IMR-90 (cell line): ENCODE results near the gene GSK3B. TPM values are rescaled to one million over a fixed set of nuclear protein-coding genes. Genes with fewer than 3 reads are reported as not detected.

Experiments used
- ATAC-seq: fragments of 200-7000 bp; cut with Tn5 transposase; 2 replicates; pipeline ENCODE4 v1.9.1; 2020; ENCODE audit warnings: low read depth, mild to moderate bottlenecking, moderate library complexity
- BruUV-seq: library from RNA; stranded (reverse); fragments of 400-500 nt; replicated peaks from 2 replicates; lab custom pipeline; 2021; lab: Mats Ljungman, UMichigan
- CTCF ChIA-PET: fragments of 300-600 bp; formaldehyde crosslinking; extraction: SDS; loops from one replicate; lab custom pipeline; 2021; ENCODE audit warnings: antibody characterized with exemption; lab: Yijun Ruan, JAX
- POLR2A ChIA-PET: fragments of 300-600 bp; sonication (Branson Sonifier 250); formaldehyde crosslinking; loops from one replicate; lab custom pipeline; 2022; ENCODE audit warnings: antibody characterized with exemption; ENCODE audit not compliant: unreplicated experiment; lab: Charles Lee
- DNase-seq: peaks from one replicate; pipeline ENCODE4 v3.0.0; 2013
- H2AFZ ChIP-seq: replicated peaks from 2 replicates; pipeline ENCODE3; 2013; ENCODE audit warnings: low read length, mild to moderate bottlenecking; ENCODE audit not compliant: poor library complexity
- H2AK5ac ChIP-seq: 2 replicates; pipeline ENCODE4 v1.6.1; 2013; ENCODE audit warnings: low read depth, low read length, inconsistent platforms
- H2AK9ac ChIP-seq: replicated peaks from 2 replicates; pipeline ENCODE3; 2013; ENCODE audit warnings: mild to moderate bottlenecking, low read depth, low read length, moderate library complexity; ENCODE audit not compliant: poor library complexity
- H2BK120ac ChIP-seq: 2 replicates; pipeline ENCODE4 v1.6.1; 2013; ENCODE audit warnings: low read depth, low read length, inconsistent platforms
- H2BK15ac ChIP-seq: 3 replicates; pipeline ENCODE4 v1.6.1; 2013; ENCODE audit warnings: low read depth, low read length, inconsistent platforms
- H2BK20ac ChIP-seq: 2 replicates; pipeline ENCODE4 v1.6.1; 2013; ENCODE audit warnings: low read depth, mild to moderate bottlenecking, inconsistent platforms, low read length, moderate library complexity
- H2BK5ac ChIP-seq: 2 replicates; pipeline ENCODE4 v1.6.1; 2013; ENCODE audit warnings: mild to moderate bottlenecking, low read depth, low read length, inconsistent platforms; ENCODE audit not compliant: poor library complexity, severe bottlenecking
- H3K14ac ChIP-seq: replicated peaks from 2 replicates; pipeline ENCODE4 v1.6.1; 2013; ENCODE audit warnings: low read depth, low read length, inconsistent platforms
- H3K18ac ChIP-seq: 2 replicates; pipeline ENCODE4 v1.6.1; 2013; ENCODE audit warnings: low read depth, low read length, control low read depth
- H3K23ac ChIP-seq: 2 replicates; pipeline ENCODE4 v1.6.1; 2013; ENCODE audit warnings: low read depth, low read length, inconsistent platforms
- H3K27ac ChIP-seq: 2 replicates; pipeline ENCODE4 v1.5.1; 2013; ENCODE audit warnings: mild to moderate bottlenecking, control low read depth, low read length; ENCODE audit not compliant: insufficient read depth
- H3K27me3 ChIP-seq: 2 replicates; pipeline ENCODE4 v1.6.1; 2013; ENCODE audit warnings: low read length; ENCODE audit not compliant: control insufficient read depth, insufficient read depth
- H3K36me3 ChIP-seq: 2 replicates; pipeline ENCODE4 v1.6.1; 2013; ENCODE audit warnings: low read length, mixed read lengths; ENCODE audit not compliant: control insufficient read depth, insufficient read depth
- H3K4ac ChIP-seq: 2 replicates; pipeline ENCODE4 v1.6.1; 2013; ENCODE audit warnings: low read depth, low read length, inconsistent platforms
- H3K4me1 ChIP-seq: 2 replicates; pipeline ENCODE4 v1.6.1; 2013; ENCODE audit warnings: low read length, mixed read lengths; ENCODE audit not compliant: control insufficient read depth, insufficient read depth
- H3K4me2 ChIP-seq: 2 replicates; pipeline ENCODE4 v1.6.1; 2013; ENCODE audit warnings: low read depth, mild to moderate bottlenecking, control low read depth, low read length, moderate library complexity
- H3K4me3 ChIP-seq: 2 replicates; pipeline ENCODE4 v1.5.1; 2013; ENCODE audit warnings: low read depth, mild to moderate bottlenecking, control low read depth, low read length, moderate library complexity; ENCODE audit not compliant: insufficient read depth
- H3K56ac ChIP-seq: 2 replicates; pipeline ENCODE4 v1.6.1; 2013; ENCODE audit warnings: low read length, inconsistent platforms; ENCODE audit not compliant: insufficient read depth; ENCODE audit errors: extremely low read depth
- H3K79me1 ChIP-seq, 2 experiments: 2 replicates each; pipeline ENCODE4 v1.6.1; 2013; ENCODE audit warnings: low read length in 2 of 2, inconsistent platforms in 1 of 2, low read depth in 1 of 2
- H3K9ac ChIP-seq: 2 replicates; pipeline ENCODE4 v1.6.1; 2013; ENCODE audit warnings: low read depth, low read length, control low read depth
- H3K9me1 ChIP-seq: 2 replicates; pipeline ENCODE4 v1.6.1; 2013; ENCODE audit warnings: low read length, inconsistent platforms; ENCODE audit not compliant: insufficient read depth
- H3K9me3 ChIP-seq: 2 replicates; pipeline ENCODE4 v1.6.1; 2013; ENCODE audit warnings: low read length; ENCODE audit not compliant: control insufficient read depth, insufficient read depth
- H4K20me1 ChIP-seq: 2 replicates; pipeline ENCODE4 v1.6.1; 2013; ENCODE audit warnings: low read length, inconsistent platforms; ENCODE audit not compliant: insufficient read depth
- H4K5ac ChIP-seq: 2 replicates; pipeline ENCODE4 v1.6.1; 2013; ENCODE audit warnings: mild to moderate bottlenecking, low read depth, low read length, control low read depth
- H4K8ac ChIP-seq, 2 experiments: 2 replicates each; pipeline ENCODE4 v1.6.1; 2013; ENCODE audit warnings: low read depth in 2 of 2, low read length in 2 of 2, control low read depth in 1 of 2, inconsistent platforms in 1 of 2
- H4K91ac ChIP-seq: 2 replicates; pipeline ENCODE4 v1.6.1; 2013; ENCODE audit warnings: low read depth, low read length, inconsistent platforms; ENCODE audit not compliant: insufficient read depth
- CEBPB ChIP-seq: IDR thresholded peaks from 2 replicates; pipeline ENCODE4 v1.6.1; 2012; ENCODE audit warnings: low read depth, low read length, improper control_type of control experiment
- CHD1 ChIP-seq: IDR thresholded peaks from 2 replicates; pipeline ENCODE4 v1.6.1; 2012; ENCODE audit warnings: low read depth, low read length, improper control_type of control experiment
- POLR2A ChIP-seq: IDR thresholded peaks from 2 replicates; pipeline ENCODE4 v1.6.1; 2012; ENCODE audit warnings: mild to moderate bottlenecking, low read depth, low read length
- RFX5 ChIP-seq: IDR thresholded peaks from 2 replicates; pipeline ENCODE4 v1.8.0; 2012; ENCODE audit warnings: low read depth, mild to moderate bottlenecking, low read length, moderate library complexity
- SMC3 ChIP-seq: fragments of 150-350 bp; IDR thresholded peaks from 2 replicates; pipeline ENCODE4 v1.6.1; 2016; ENCODE audit warnings: low read depth, mild to moderate bottlenecking, antibody characterized with exemption, low read length, moderate library complexity
- WGBS, 2 experiments: methylation state at CpG; one replicate each; pipeline versions ENCODE4 v1.1.5 to v1.1.7; 2013; ENCODE audit warnings: missing lambda C conversion rate in 2 of 2; ENCODE audit not compliant: insufficient read length in 1 of 2; ENCODE audit errors: extremely low coverage in 2 of 2; 5-methylcytosine and 5-hydroxymethylcytosine counted together
- dilution Hi-C: fragments of 300-500 bp; cut with HindIII; formaldehyde crosslinking; loops from one replicate; pipeline ENCODE4 v1.14.3; 2018; ENCODE audit warnings: low sequenced_read_pairs; ENCODE audit not compliant: unreplicated experiment
- in situ Hi-C: fragments of 300-500 bp; cut with MboI; formaldehyde crosslinking; loops from 3 replicates; pipeline ENCODE4 v1.14.3; 2019; ENCODE audit warnings: low sequenced_read_pairs, inconsistent platforms, mixed read lengths
- intact Hi-C: fragments of 100-400 bp; cut with micrococcal nuclease; formaldehyde crosslinking; loops from 2 replicates; pipeline ENCODE4 v1.10.0; 2022
- polyA plus RNA-seq, 3 experiments: library from polyadenylated mRNA; depleted of rRNA; stranded (reverse); fragments of >200 nt; gene quantifications; 2 replicates each; pipeline ENCODE4 v1.2.3, GENCODE V29; 2012; ENCODE audit warnings: low replicate concordance in 1 of 3
- total RNA-seq: library from RNA; depleted of rRNA; stranded (reverse); fragments of >200 nt; gene quantifications from 2 replicates; pipeline ENCODE4 v1.2.3, GENCODE V29; 2012
- TF ChIP-seq, protein P1 (sequence below): conservative IDR thresholded peaks from 2 replicates; pipeline ENCODE4 v1.5.1; 2012; ENCODE audit warnings: mild to moderate bottlenecking, low read depth, low read length, improper control_type of control experiment
- TF ChIP-seq, protein P2 (sequence below): fragments of 150-350 bp; IDR thresholded peaks from 2 replicates; pipeline ENCODE4 v1.6.1; 2016; ENCODE audit warnings: low read depth, mild to moderate bottlenecking, low read length, moderate library complexity, borderline replicate concordance

GSK3B gene
- total and polyA plus RNA-seq, 2 of the 4 experiments (the other 2 are of a cell fraction): 19.2 to 33.2 TPM

DNA sequence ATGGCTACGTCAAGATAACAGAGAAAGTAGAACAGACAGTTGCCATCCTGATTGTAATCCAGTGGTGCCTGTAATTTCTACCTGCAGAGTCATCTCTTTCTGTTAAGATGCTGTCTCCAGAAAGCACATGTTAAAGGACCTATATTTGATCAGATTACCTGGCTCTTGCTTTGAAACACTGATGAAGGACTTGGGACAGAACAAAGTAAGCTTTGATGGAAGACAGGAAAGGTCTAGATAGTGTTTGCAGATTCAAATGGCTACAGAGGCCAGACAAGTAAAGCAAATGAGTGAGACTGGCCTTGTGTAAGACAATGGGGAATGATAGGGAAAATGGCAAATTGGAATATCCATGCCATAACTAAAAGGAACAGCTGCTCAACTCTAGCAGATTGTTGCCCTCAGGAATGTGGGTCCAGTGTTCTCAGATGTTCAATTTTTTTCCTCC lies 1.8 kb upstream of the GSK3B start:
- POLR2A ChIA-PET: interaction anchor here (0.6 to 1.5 kb wide), 8 partner anchors 15 to 254 kb away, joined by 3 to 11 read pairs (median 5); no protein-coding TSS in a partner anchor
- Histone ChIP-seq H3K79me1 (peaks cover 5 to 27% of the 10 kb centered on the region in 2 experiments), H3K14ac (peak overlapping the region; percentile 94), H2AFZ (peak overlapping the region; percentile 96), H3K27me3 (no peaks in the 10 kb centered on the region), H3K23ac (peak overlapping the region; percentile 78), H3K4me2 (peak overlapping the region; percentile 100), H3K9ac (peak overlapping the region; percentile 94), H3K4me1 (peaks cover 8% of the 10 kb centered on the region), H2BK20ac (peak overlapping the region; percentile 38; the same call in 1 of the 2 replicates), H3K27ac (peak overlapping the region; percentile 94), H4K91ac (peak overlapping the region; percentile 76), H4K8ac (peak overlapping the region; percentile 83 to 99), H2BK120ac (peak overlapping the region; percentile 67), H2BK5ac (peak overlapping the region; percentile 93), H3K18ac (peak overlapping the region; percentile 98), H3K4me3 (peak overlapping the region; percentile 66), H2AK9ac (peak overlapping the region; percentile 99), H3K9me3 (no peaks in the 10 kb centered on the region), H3K36me3 (no peaks in the 10 kb centered on the region), H2AK5ac (peak overlapping the region; percentile 78), H3K4ac (peak overlapping the region; percentile 74; the same call in 1 of the 2 replicates), H4K20me1 (peaks cover 26% of the 10 kb centered on the region), H2BK15ac (peak overlapping the region; percentile 43; the same call in 1 of the 3 replicates), H3K56ac (peak overlapping the region; percentile 94), H3K9me1 (no peaks in the 10 kb centered on the region), H4K5ac (peak overlapping the region; percentile 100)
- BruUV-seq: TSS peak; percentile 42
- intact Hi-C loops (loop anchor here (1.0 to 10.0 kb wide), 2 partner anchors 87 to 299 kb away; no protein-coding TSS in a partner anchor), dilution Hi-C loops (no loop called here), in situ Hi-C loops (loop anchor here (5.0 kb wide), 1 partner anchor 76 kb away; no protein-coding TSS in a partner anchor)
- no CpG with 5 or more reads among the region's 1 CpG for WGBS, 2 experiments
- CTCF ChIA-PET: interaction anchor here (0.9 kb wide), 1 partner anchor 204 kb away, joined by 4 read pairs; no protein-coding TSS in a partner anchor
- ATAC-seq (no peak), DNase-seq (no peak)
- no peak for TF ChIP-seq CEBPB
- TF ChIP-seq, protein P1, sequence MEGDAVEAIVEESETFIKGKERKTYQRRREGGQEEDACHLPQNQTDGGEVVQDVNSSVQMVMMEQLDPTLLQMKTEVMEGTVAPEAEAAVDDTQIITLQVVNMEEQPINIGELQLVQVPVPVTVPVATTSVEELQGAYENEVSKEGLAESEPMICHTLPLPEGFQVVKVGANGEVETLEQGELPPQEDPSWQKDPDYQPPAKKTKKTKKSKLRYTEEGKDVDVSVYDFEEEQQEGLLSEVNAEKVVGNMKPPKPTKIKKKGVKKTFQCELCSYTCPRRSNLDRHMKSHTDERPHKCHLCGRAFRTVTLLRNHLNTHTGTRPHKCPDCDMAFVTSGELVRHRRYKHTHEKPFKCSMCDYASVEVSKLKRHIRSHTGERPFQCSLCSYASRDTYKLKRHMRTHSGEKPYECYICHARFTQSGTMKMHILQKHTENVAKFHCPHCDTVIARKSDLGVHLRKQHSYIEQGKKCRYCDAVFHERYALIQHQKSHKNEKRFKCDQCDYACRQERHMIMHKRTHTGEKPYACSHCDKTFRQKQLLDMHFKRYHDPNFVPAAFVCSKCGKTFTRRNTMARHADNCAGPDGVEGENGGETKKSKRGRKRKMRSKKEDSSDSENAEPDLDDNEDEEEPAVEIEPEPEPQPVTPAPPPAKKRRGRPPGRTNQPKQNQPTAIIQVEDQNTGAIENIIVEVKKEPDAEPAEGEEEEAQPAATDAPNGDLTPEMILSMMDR: no peak
- no peak for TF ChIP-seq CHD1
- TF ChIP-seq SMC3: no peak
- TF ChIP-seq, protein P2, sequence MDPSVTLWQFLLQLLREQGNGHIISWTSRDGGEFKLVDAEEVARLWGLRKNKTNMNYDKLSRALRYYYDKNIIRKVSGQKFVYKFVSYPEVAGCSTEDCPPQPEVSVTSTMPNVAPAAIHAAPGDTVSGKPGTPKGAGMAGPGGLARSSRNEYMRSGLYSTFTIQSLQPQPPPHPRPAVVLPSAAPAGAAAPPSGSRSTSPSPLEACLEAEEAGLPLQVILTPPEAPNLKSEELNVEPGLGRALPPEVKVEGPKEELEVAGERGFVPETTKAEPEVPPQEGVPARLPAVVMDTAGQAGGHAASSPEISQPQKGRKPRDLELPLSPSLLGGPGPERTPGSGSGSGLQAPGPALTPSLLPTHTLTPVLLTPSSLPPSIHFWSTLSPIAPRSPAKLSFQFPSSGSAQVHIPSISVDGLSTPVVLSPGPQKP: no peak
- TF ChIP-seq POLR2A: no peak
- no peak for TF ChIP-seq RFX5
